Measurements from ENCODE around the gene CR1L.
"Not testable (repeated sequence)": the region's sequence is repeated elsewhere in the genome, so short reads cannot be mapped to it uniquely, and the experiment has no call there.

CR1L gene

GRCh38 chr1:207690551-207690950, 45.6 kb downstream of the CR1L start:
- DNase-seq, result not testable (repeated sequence)

- DNase-seq, result no peak
Observed at GRCh38 chr1:207691010-207691409, 46.1 kb downstream of the CR1L start.

GRCh38 chr1:207691841-207692240, 46.9 kb downstream of the CR1L start:
- no peak for DNase-seq

DNA sequence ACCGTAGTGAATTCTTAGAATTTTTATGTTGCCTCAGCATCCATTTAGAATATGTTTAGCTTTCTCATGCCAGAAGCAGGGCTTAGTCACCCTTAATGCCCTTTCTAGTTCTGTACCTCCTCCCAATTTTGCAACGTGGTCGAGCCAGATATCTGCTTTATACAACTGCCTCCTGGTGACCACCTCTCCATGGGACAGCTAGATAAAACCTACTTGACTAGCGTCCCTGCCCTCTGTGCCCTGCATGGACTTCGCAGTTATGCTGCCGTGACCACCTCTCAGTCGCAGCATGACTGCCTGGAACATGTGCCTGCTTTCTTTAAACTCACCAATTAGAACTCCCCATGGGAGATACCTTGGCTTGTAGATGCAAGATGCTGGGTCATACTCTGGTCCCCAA, 47.4 kb downstream of the CR1L start:
- not testable (repeated sequence) for DNase-seq

DNA sequence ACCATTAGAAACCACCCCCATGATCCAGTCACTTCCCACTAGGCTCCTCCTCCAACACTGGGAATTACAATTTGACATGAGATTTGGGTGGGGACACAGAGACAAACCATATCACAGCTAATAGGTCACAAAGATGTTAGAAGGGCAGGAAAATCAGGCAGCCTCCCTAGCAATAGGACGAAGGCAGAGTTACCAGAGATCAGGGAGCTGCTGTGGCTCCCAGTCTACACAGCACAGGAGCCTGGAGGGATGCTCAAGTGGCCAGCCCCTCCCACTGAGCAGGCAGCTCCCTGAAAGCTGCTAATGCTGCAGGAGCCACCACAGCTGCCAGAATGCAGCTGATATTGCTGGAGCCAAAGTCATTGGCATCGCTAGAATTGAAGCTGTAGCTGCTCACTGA, 51.0 kb downstream of the CR1L start:
- DNase-seq, result no peak

- peak; percentile 84 for DNase-seq
Observed at GRCh38 chr1:207698822-207699483, 54.0 kb downstream of the CR1L start.

- no peak for DNase-seq
Observed at GRCh38 chr1:207702317-207702716, 57.4 kb downstream of the CR1L start.

DNA sequence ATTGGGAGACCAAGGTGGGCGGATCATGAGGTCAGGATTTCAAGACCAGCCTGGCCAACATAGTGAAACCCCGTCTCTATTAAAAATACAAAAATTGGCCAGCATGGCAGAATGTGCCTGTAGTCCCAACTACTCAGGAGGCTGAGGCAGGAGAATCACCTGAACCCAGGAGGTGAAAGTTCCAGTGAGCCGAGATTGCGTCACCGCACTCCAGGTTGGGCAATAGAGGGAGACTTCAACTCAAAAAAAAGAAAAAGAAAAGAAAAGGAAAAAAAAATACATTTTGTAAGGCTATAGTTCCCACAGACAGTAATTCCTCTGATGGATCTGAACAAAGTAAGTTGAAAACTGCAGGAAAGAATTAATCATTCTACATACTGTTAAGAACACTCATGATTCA, 58.8 kb downstream of the CR1L start:
- DNase-seq, result no peak

- not testable (repeated sequence) for DNase-seq
Observed at GRCh38 chr1:207708004-207708403, 63.1 kb downstream of the CR1L start.

DNA sequence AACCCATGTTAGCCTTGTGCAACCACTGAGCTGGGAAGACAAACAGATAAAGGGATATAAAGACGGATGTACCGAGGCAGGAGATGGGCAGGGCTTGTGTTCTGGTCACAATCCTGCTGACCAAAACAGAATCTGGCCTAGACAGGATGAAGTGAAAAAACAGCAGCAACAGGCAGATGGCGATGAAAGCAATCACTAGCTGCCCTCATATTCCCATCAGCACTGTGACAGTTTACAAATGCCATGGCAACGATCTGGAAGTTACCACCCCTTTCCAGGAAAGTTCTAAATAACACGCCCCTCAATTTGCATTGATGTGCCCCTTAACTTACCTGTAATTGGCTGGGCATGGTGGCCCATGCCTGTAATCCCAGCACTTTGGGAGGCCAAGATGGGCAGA, 66.4 kb downstream of the CR1L start:
- DNase-seq, result peak; percentile 76

DNA sequence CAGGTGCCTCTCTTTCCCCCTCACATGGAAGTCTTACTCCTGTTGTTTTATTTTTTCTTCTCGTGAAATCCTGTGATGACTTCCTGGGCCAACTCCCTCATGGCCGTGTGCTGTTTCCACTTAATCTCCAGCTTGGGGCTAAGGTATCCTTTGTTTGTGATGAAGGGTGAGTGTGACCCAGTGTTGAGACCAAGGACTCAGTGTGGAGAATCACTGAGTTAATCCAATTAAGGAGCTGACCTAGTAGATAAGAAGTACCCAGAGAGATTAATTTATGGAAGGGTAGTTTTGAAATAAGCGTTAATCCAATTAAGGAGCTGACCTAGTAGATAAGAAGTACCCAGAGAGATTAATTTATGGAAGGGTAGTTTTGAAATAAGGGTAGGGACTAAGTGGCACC, 67.8 kb downstream of the CR1L start:
- not testable (repeated sequence) for DNase-seq

DNA sequence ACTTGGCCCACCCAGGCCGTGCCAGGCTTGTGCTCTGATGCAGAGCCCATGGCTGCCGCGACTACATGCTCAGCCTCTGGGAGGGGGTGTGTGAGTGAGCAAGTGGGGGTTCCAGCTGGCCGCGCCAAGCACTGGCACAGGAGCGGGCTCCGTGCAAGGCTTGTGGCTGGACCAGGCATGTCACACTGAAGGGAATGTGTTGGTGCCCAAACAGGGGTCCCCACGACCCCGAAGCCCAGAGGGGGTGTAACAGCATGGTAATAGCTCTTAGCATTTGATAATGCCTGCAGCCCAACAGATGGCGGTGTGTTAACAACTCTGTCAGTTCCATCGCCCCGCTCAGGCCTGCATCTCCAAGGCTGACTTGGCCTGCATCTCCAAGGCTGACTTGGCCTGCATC, 68.6 kb downstream of the CR1L start:
- DNase-seq, result no peak

GRCh38 chr1:207719234-207719633, 74.3 kb downstream of the CR1L start:
- no peak for DNase-seq

- DNase-seq, result not testable (repeated sequence)
Observed at GRCh38 chr1:207728200-207728858, 83.4 kb downstream of the CR1L start.

GRCh38 chr1:207737503-207738157, 92.7 kb downstream of the CR1L start:
- peak; percentile 84 for DNase-seq

DNA sequence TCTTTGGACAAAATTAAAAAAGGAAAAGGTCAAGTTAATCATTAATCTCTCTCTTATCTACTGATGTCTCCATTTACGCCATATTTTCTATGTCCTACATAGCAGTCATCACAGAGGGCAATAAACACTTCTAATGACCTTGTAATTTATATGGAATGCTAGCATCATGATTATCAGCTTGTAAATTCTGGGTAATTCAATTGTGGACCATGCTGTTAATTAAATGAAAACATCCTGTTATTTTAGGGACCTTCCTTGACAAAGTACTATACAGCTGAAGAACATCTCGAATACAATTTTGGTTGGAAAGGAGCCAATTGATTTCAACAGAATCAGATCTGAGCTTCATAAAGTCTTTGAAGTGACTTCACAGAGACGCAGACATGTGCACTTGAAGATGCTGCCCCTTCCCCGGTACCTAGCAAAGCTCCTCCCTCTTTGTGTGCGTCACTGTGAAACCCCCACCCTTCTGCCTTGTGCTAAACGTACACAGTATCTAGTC, 93.3 kb downstream of the CR1L start:
- peak; percentile 83 for DNase-seq

DNA sequence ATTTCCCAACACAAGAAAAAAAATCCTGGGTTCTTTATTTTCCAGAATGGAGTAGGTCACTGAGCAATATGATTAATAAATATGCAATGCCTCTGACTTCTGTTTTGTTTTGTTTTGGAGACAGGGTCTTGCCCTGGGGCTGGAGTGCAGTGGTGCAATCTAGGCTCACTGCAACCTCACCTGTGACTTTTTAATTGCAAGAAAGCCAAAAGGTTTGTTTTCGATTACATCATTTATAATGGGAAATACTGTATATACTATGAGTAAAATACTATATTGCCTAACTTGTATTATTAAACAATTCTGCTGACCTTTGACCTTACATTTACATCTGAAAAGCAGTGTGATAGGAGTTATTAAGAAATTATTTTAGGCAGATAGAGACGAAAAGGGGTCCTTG, 95.3 kb downstream of the CR1L start:
- DNase-seq, result no peak

DNA sequence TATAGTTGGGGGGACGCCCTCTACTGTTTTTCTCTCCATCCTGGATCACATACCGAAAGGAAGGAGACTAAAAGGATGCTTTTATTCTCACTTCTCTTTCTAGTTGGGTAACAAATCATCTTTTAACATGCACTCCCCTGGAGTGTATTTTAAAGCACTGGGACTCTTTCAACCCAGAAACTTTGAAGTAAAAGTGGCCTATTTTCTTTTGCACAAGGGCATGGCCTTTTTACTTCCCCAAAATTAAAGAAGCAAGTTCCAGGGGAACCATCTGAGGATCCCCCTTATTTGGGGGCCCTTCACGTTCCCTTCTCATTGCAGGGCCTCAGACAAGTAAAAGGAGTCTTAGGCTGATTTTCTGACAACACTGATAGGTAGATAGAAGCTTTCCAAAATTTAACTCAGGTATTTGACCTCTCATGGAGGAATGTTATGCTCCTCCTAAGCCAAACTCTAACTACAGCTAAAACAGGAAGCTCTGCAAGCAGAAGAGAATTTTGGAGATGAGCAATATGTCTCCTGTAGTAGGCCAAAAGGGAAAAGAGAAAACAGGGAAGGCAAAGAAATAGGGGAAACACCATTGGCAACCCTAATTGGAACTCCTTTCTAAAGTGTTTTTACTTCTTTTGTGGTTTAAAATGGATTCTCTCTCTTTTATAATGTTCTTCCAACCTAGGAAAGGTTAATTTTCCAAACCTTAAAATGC, 98.1 kb downstream of the CR1L start:
- no peak for DNase-seq

DNA sequence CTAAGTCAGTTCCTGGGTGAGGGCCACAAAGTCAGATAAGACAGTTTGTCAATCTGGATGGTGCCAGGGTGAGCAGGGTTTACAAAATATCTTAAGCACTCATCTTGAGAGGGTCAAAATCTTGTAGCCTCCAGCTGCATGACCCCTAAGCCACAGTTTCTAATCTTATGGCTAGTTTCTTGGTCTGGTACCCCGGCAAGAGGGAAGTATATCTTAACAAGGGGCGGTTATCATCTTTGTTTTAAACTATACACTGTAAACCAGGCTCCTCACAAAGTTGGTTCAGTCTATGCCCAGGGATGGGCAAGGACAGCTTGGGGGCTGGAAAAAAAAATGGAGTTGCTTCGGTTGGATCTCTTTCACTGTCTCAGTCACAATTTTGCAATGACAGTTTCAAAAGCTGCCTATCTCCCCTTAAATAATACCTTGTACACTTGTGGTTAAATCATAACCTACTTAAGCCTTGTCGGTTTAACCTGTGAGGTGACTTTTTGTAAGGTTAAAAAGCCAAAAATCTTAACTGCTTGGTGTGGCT, 99.1 kb downstream of the CR1L start:
- DNase-seq, result no peak

GRCh38 chr1:207745285-207745684, 100.4 kb downstream of the CR1L start:
- no peak for DNase-seq

DNA sequence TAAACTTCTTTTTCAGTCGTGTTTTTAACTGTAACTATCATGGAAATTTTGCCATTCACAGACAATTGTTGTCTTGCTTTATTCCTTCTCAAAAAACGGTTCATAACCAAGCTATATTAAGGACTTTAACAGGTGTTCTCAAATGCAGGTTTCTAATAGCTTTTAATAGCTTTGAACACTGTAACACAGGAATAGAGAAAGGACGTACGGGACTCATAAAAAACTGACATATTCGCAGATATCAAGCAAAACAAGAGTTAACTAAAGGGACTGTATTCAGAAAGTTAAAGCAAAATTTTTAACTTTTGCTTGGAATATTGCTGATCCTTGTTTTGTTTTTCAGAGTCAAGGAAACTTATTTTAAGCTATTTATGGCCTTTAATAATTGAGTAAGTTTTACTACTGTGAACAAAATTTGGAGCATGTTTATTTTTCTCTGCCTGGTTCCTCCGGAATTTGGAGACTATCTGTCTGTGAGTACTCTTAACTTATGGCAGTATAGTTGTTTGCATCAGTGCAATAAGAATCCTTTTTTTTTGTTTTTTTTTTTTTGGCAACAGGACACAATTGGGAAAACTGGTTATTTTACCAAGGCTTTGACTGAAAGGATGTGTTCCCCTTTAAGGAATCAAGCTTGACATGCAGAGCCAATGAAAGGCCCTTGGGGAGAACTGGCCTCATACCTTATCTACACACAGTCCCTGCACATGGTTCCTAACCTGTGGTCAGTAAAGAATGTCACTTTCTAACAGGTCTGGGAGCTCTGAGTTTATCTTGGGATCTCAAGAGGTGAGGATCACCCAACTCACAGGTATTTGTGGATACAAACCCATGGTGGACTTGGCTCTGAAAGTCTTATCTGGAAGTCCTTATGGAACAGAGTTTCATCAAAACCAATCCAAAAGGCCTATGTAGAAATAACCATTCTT, 101.2 kb downstream of the CR1L start:
- DNase-seq, result peak; percentile 18

All from DMS53 (cell line).